ENCODE results near the gene SPATA32. TPM values are rescaled to one million over a fixed set of nuclear protein-coding genes. Genes with fewer than 3 reads are reported as not detected.

The SPATA32 gene
- total RNA-seq, 1 donor from 2014 or later, result 0.24 TPM

DNA sequence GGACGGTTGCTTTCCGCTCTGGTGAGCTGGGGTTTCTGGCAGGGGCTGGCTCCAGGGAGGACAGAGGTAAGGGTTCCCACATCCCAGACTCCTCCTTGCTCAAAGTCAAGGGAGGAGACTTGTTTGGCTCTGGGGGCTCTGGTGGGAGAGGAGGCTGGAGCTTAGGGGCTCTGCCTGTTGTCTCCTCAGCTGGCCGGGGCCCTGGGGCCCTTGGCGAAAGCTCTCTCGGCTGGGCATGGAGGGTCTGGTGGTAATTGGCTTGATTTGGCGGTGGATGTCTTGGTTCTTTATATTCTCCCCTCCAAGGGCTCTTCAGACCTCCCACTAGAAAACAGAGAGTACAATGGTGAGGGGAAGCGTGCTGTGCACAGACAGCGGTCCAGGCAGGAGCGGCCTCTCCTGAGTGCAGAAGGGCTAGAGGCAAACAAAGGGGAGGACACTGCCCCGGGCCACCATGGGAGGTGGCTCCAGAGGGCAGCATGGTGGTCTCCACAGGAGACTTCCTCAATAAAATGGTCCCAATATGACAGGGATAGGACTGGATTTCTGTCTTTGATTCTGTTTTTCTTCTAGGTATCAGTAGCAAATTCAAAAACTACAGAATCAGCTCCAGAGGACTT is 5.7 kb upstream of the SPATA32 start:
- Mint-ChIP-seq H3K4me3 (ENCODE audit: low read depth) (no peak overlapping the region), H3K36me3 (ENCODE audit: insufficient read depth) (peaks cover 11% of the 10 kb centered on the region), H3K4me1 (ENCODE audit: low read depth) (no peaks in the 10 kb centered on the region), H3K27ac (no peak overlapping the region), H3K9me3 (ENCODE audit: low read depth) (no peaks in the 10 kb centered on the region), H3K27me3 (peaks cover 4% of the 10 kb centered on the region)
- DNase-seq (ENCODE audit: low spot score, unreplicated experiment), result no peak
- no peak for TF ChIP-seq CTCF (IDR thresholded peaks at IDR 0.05; ENCODE audit: unreplicated experiment)

GRCh38 chr17:45266372-45266926 is 4.6 kb upstream of the SPATA32 start:
- Mint-ChIP-seq H3K36me3 (ENCODE audit: insufficient read depth) (peaks cover 10% of the 10 kb centered on the region), H3K4me1 (ENCODE audit: low read depth) (peaks cover under 1% of the 10 kb centered on the region)
- no peak for DNase-seq (ENCODE audit: low spot score, unreplicated experiment)

DNA sequence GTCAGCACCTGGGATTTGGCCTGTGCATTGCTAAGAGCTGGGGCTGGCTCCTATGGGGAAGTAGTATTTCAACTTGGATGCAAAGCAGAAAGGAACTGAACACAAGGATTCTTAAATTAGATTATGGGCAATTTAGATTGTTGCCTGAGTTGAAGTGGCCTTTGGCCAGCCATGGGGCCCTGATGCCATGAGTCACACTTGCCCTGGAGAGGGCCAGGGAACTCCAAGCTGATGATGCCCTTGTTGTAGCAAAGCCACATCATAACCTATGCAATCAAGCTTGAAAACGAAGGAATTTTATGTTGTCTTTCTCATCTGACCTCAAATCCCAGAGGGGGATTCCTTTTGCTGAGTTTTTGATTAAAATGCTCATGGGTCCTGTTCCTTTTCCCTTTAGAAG is 3.9 kb upstream of the SPATA32 start:
- H3K9me3 Mint-ChIP-seq (ENCODE audit: low read depth), result no peaks in the 10 kb centered on the region
- no peak for DNase-seq (ENCODE audit: low spot score, unreplicated experiment)
- H3K4me3 Mint-ChIP-seq (ENCODE audit: low read depth), result no peak overlapping the region
- peaks cover 10% of the 10 kb centered on the region for H3K36me3 Mint-ChIP-seq (ENCODE audit: insufficient read depth)
- TF ChIP-seq CTCF (IDR thresholded peaks at IDR 0.05; ENCODE audit: unreplicated experiment), result no peak
- no peak overlapping the region for H3K27ac Mint-ChIP-seq
- peaks cover 1% of the 10 kb centered on the region for H3K4me1 Mint-ChIP-seq (ENCODE audit: low read depth)
- peaks cover 9% of the 10 kb centered on the region for H3K27me3 Mint-ChIP-seq

More at GRCh38 chr17:45266372-45266926, 4.6 kb upstream of the SPATA32 start:
- Mint-ChIP-seq H3K27ac (no peak overlapping the region), H3K9me3 (ENCODE audit: low read depth) (no peaks in the 10 kb centered on the region), H3K4me3 (ENCODE audit: low read depth) (no peak overlapping the region), H3K27me3 (peaks cover 5% of the 10 kb centered on the region)
- no peak for TF ChIP-seq CTCF (IDR thresholded peaks at IDR 0.05; ENCODE audit: unreplicated experiment)

DNA sequence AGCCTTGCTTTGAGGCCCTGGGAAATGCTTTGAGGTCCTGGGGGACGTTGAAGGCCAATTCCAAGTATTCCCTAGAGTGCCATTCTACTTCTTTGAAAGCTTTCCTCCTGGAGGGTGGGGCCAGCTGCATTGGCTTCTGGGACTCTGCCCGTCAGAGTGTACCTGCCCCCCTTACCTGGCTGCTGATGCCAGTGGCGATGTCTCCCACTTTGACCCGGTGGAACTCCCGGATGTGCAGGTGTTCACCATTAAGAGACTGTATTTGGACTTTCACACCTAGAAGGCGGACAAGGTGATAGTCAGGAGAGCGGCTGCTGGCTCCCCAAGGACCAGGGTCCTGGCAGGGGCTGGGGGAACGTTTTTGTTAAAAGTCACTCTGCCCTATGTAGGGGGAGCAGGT is 3.1 kb upstream of the SPATA32 start:
- peaks cover 10% of the 10 kb centered on the region for H3K36me3 Mint-ChIP-seq (ENCODE audit: insufficient read depth)
- TF ChIP-seq CTCF (IDR thresholded peaks at IDR 0.05; ENCODE audit: unreplicated experiment), result no peak
- H3K27ac Mint-ChIP-seq, result no peak overlapping the region
- no peaks in the 10 kb centered on the region for H3K9me3 Mint-ChIP-seq (ENCODE audit: low read depth)
- H3K27me3 Mint-ChIP-seq, result peaks cover 17% of the 10 kb centered on the region
- no peak for DNase-seq (ENCODE audit: low spot score, unreplicated experiment)
- H3K4me1 Mint-ChIP-seq (ENCODE audit: low read depth), result peaks cover 1% of the 10 kb centered on the region
- H3K4me3 Mint-ChIP-seq (ENCODE audit: low read depth), result no peak overlapping the region

DNA sequence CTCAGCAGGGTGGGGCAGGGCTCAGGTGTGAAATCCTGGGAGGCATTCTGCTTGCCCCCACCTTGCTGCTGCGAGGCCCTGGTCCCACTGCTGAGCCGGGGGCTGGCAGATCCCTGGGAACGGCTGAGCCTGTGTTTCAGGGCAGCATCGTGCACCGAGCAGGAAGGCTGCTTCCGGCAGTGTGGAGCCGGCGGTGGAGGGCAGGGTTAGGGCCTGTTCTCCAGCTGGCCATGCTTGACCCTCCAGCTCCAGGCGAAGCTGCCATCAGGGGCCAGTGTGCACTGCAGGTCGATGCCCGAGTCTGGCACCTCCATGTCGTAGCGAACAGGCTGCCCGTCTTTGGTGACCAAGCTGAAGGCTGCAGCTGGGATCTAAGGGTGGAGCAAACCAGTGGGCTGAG is 2.5 kb upstream of the SPATA32 start:
- Mint-ChIP-seq H3K4me1 (ENCODE audit: low read depth) (peaks cover 1% of the 10 kb centered on the region), H3K27me3 (peaks cover 17% of the 10 kb centered on the region), H3K27ac (no peak overlapping the region), H3K4me3 (ENCODE audit: low read depth) (no peak overlapping the region), H3K36me3 (ENCODE audit: insufficient read depth) (peaks cover 10% of the 10 kb centered on the region), H3K9me3 (ENCODE audit: low read depth) (no peaks in the 10 kb centered on the region)
- no peak for DNase-seq (ENCODE audit: low spot score, unreplicated experiment)
- no peak for TF ChIP-seq CTCF (IDR thresholded peaks at IDR 0.05; ENCODE audit: unreplicated experiment)

Data from progenitor cell of endocrine pancreas (in vitro differentiated cells).